Astrocyte (in vitro differentiated cells and primary cell): ENCODE results near the gene TBR1. TPM values are rescaled to one million over a fixed set of nuclear protein-coding genes. Genes with fewer than 3 reads are reported as not detected.

ENCODE experiments used
- DNase-seq: peaks from one replicate; pipeline ENCODE4 v3.0.0-alpha.2; 2010; ENCODE audit warnings: low read depth
- FAIRE-seq: peaks from 2 replicates; lab custom pipeline; 2011; peaks lifted over from hg19 to GRCh38; lab: Jason Lieb, UNC
- H2AFZ ChIP-seq: 2 replicates; pipeline ENCODE4 v1.6.0; 2012; ENCODE audit warnings: low read depth, low read length, inconsistent platforms
- H3K27ac ChIP-seq: 2 replicates; pipeline ENCODE4 v1.5.1; 2011; ENCODE audit warnings: low read depth, low read length, inconsistent platforms
- H3K27me3 ChIP-seq: 2 replicates; pipeline ENCODE4 v1.6.0; 2011; ENCODE audit warnings: low read length, inconsistent platforms; ENCODE audit not compliant: insufficient read depth
- H3K36me3 ChIP-seq: 2 replicates; pipeline ENCODE4 v1.5.1; 2011; ENCODE audit warnings: low read length, inconsistent platforms; ENCODE audit not compliant: insufficient read depth
- H3K4me1 ChIP-seq: 2 replicates; pipeline ENCODE4 v1.5.1; 2011; ENCODE audit warnings: low read length, inconsistent platforms; ENCODE audit not compliant: insufficient read depth
- H3K4me2 ChIP-seq: 2 replicates; pipeline ENCODE4 v1.6.0; 2012; ENCODE audit warnings: low read length, inconsistent platforms
- H3K4me3 ChIP-seq: 2 replicates; pipeline ENCODE4 v1.5.1; 2011; ENCODE audit warnings: low read depth, mild to moderate bottlenecking, low read length, inconsistent platforms; ENCODE audit not compliant: insufficient read depth
- H3K79me2 ChIP-seq: 2 replicates; pipeline ENCODE4 v1.6.0; 2012; ENCODE audit warnings: mild to moderate bottlenecking, low read length, inconsistent platforms; ENCODE audit not compliant: insufficient read depth
- H3K9ac ChIP-seq: 2 replicates; pipeline ENCODE4 v1.6.0; 2012; ENCODE audit warnings: mild to moderate bottlenecking, low read length, inconsistent platforms
- H3K9me3 ChIP-seq: 2 replicates; pipeline ENCODE4 v1.5.1; 2012; ENCODE audit warnings: low read depth, mild to moderate bottlenecking, low read length, inconsistent platforms; ENCODE audit not compliant: insufficient read depth
- H4K20me1 ChIP-seq: 2 replicates; pipeline ENCODE4 v1.6.0; 2012; ENCODE audit warnings: low read length, inconsistent platforms; ENCODE audit not compliant: insufficient read depth
- H3K27ac Mint-ChIP-seq: one replicate; pipeline ENCODE4 v1.8.0; 2021; ENCODE audit warnings: mild to moderate bottlenecking, mixed read lengths; ENCODE audit not compliant: unreplicated experiment
- H3K27me3 Mint-ChIP-seq: one replicate; pipeline ENCODE4 v1.8.0; 2021; ENCODE audit warnings: low read depth, mixed read lengths; ENCODE audit not compliant: unreplicated experiment
- H3K36me3 Mint-ChIP-seq: one replicate; pipeline ENCODE4 v1.8.0; 2021; ENCODE audit warnings: low read depth, mixed read lengths; ENCODE audit not compliant: unreplicated experiment
- H3K4me1 Mint-ChIP-seq: one replicate; pipeline ENCODE4 v1.8.0; 2021; ENCODE audit warnings: low read depth, mixed read lengths; ENCODE audit not compliant: unreplicated experiment
- H3K4me3 Mint-ChIP-seq: one replicate; pipeline ENCODE4 v1.8.0; 2021; ENCODE audit warnings: mild to moderate bottlenecking, moderate library complexity, mixed read lengths; ENCODE audit not compliant: unreplicated experiment
- H3K9me3 Mint-ChIP-seq: one replicate; pipeline ENCODE4 v1.8.0; 2021; ENCODE audit warnings: mild to moderate bottlenecking, mixed read lengths; ENCODE audit not compliant: unreplicated experiment
- EZH2 ChIP-seq: IDR thresholded peaks from 2 replicates; pipeline ENCODE4 v1.6.1; 2012; ENCODE audit warnings: mild to moderate bottlenecking, low read length, inconsistent platforms; ENCODE audit not compliant: insufficient read depth
- total RNA-seq: library from RNA; stranded (reverse); gene quantifications from 2 replicates; pipeline ENCODE4 v1.2.1, GENCODE V29; 2021
- TF ChIP-seq, protein P1 (sequence below): IDR thresholded peaks from 2 replicates; pipeline ENCODE4 v1.5.1; 2011; ENCODE audit warnings: low read depth, mild to moderate bottlenecking, inconsistent platforms, low read length, moderate library complexity; ENCODE audit not compliant: insufficient read depth

Gene TBR1
- total RNA-seq, 1 donor from 2014 or later: not detected

DNA sequence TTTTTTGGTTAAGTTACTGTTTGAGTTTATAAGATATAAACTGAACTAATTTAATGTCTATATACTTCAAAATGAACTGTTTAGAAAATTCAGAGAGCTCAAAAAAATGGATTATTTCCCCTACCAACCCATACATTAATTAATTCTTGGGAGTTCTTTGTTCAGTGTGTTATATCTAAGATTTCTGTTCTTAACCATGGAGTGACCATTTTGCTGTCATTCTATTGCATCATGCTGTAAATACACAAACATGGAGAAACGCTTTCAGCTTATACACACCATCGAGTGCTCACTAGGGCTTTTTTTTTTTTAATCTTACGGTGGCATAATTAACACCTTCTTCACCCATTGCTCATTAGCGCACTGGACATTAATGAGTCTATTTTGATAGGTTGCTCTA, 33.4 kb upstream of the TBR1 start:
- Mint-ChIP-seq H3K4me3 (no peak overlapping the region), H3K27ac (no peak overlapping the region), H3K4me1 (peaks cover 6% of the 10 kb centered on the region), H3K27me3 (no peaks in the 10 kb centered on the region), H3K36me3 (no peaks in the 10 kb centered on the region), H3K9me3 (no peaks in the 10 kb centered on the region)
- no peak for FAIRE-seq
- Histone ChIP-seq H3K4me3 (no peak overlapping the region), H3K4me1 (no peaks in the 10 kb centered on the region), H3K9me3 (no peaks in the 10 kb centered on the region), H2AFZ (no peak overlapping the region), H3K79me2 (peaks cover 2% of the 10 kb centered on the region), H3K27me3 (no peaks in the 10 kb centered on the region), H4K20me1 (no peaks in the 10 kb centered on the region), H3K36me3 (peaks cover 5% of the 10 kb centered on the region), H3K27ac (no peak overlapping the region), H3K9ac (no peak overlapping the region), H3K4me2 (no peak overlapping the region)
- DNase-seq: no peak
- no peak for TF ChIP-seq EZH2
- TF ChIP-seq, protein P1, sequence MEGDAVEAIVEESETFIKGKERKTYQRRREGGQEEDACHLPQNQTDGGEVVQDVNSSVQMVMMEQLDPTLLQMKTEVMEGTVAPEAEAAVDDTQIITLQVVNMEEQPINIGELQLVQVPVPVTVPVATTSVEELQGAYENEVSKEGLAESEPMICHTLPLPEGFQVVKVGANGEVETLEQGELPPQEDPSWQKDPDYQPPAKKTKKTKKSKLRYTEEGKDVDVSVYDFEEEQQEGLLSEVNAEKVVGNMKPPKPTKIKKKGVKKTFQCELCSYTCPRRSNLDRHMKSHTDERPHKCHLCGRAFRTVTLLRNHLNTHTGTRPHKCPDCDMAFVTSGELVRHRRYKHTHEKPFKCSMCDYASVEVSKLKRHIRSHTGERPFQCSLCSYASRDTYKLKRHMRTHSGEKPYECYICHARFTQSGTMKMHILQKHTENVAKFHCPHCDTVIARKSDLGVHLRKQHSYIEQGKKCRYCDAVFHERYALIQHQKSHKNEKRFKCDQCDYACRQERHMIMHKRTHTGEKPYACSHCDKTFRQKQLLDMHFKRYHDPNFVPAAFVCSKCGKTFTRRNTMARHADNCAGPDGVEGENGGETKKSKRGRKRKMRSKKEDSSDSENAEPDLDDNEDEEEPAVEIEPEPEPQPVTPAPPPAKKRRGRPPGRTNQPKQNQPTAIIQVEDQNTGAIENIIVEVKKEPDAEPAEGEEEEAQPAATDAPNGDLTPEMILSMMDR: no peak

DNA sequence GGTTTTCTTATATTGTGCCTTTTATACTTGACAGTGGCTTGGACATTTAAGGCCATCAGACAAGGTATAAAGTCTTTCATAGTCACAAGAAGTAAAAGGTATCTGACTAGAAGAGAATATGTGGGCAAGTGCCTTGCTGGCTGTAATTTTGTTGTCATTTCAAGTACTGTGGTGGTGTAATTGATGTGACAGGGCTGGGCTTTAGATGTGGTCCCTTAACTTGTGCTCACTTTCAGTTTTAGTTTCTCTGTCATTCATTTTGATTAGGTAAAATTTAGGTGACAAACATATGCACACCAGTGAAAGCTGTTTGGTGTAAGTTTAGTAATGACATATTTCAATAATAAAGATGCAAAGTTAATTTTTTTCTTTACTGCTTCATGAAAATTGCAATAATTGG, 31.2 kb upstream of the TBR1 start:
- DNase-seq (no peak), FAIRE-seq (no peak)
- Mint-ChIP-seq H3K9me3 (no peaks in the 10 kb centered on the region), H3K4me3 (no peak overlapping the region), H3K36me3 (no peaks in the 10 kb centered on the region), H3K27ac (no peak overlapping the region), H3K27me3 (no peaks in the 10 kb centered on the region), H3K4me1 (peaks cover 4% of the 10 kb centered on the region)
- Histone ChIP-seq H3K9me3 (no peaks in the 10 kb centered on the region), H3K9ac (no peak overlapping the region), H4K20me1 (no peaks in the 10 kb centered on the region), H2AFZ (no peak overlapping the region), H3K4me1 (no peaks in the 10 kb centered on the region), H3K27me3 (no peaks in the 10 kb centered on the region), H3K36me3 (peaks cover 2% of the 10 kb centered on the region), H3K4me3 (no peak overlapping the region), H3K27ac (no peak overlapping the region), H3K4me2 (no peak overlapping the region), H3K79me2 (no peaks in the 10 kb centered on the region)
- TF ChIP-seq, protein P1: no peak
- no peak for TF ChIP-seq EZH2

DNA sequence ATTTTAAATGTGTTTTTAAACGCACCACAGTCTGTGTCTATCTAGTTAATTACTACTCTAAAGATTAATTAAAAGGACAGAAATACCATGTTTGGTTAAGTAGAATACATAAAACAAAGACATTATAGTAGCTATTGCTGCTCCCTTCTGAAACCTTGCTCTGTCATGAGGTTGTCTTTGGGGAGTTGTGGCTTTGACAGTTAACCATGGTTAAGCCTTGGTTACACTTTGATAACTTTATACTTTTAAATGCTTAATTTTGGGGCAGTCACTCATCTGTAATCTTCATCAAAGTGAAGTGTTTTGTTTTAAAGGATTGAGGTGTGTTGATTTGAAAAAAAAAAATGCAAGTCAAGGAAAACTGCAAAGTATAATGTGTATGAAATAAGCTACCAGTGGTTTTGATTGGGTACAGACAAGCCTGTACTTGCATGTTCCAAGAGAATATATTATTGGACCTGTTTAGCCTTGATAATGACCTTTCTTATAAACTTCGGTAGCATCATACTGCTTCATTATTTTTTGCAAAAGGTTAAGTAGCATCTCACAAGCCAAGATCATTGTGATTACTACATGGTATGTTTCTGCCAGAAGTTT, 29.8 kb upstream of the TBR1 start:
- TF ChIP-seq EZH2: no peak
- TF ChIP-seq, protein P1: no peak
- Mint-ChIP-seq H3K9me3 (no peaks in the 10 kb centered on the region), H3K4me1 (peaks cover 4% of the 10 kb centered on the region), H3K36me3 (no peaks in the 10 kb centered on the region), H3K4me3 (no peak overlapping the region), H3K27ac (no peak overlapping the region), H3K27me3 (no peaks in the 10 kb centered on the region)
- Histone ChIP-seq H3K4me2 (no peak overlapping the region), H2AFZ (no peak overlapping the region), H4K20me1 (no peaks in the 10 kb centered on the region), H3K27ac (no peak overlapping the region), H3K4me1 (no peaks in the 10 kb centered on the region), H3K36me3 (peaks cover 4% of the 10 kb centered on the region), H3K9ac (no peak overlapping the region), H3K9me3 (no peaks in the 10 kb centered on the region), H3K27me3 (no peaks in the 10 kb centered on the region), H3K79me2 (no peaks in the 10 kb centered on the region), H3K4me3 (no peak overlapping the region)
- DNase-seq (no peak), FAIRE-seq (no peak)
